T-helper 17 cell (primary cell): ENCODE results near the gene SMTNL1. TPM values are rescaled to one million over a fixed set of nuclear protein-coding genes. Genes with fewer than 3 reads are reported as not detected.
"Not testable (repeated sequence)": the region's sequence is repeated elsewhere in the genome, so short reads cannot be mapped to it uniquely, and the experiment has no call there.

Experiments used
- ATAC-seq: fragments of 150-1000 bp; cut with Tn5 transposase; 2 replicates; pipeline ENCODE4 v1.10.0; 2021; ENCODE audit warnings: mild to moderate bottlenecking, moderate library complexity
- DNase-seq, 3 donors: peaks; one replicate each; pipeline versions ENCODE4 v3.0.0 to v3.0.0-alpha.2; 2020 to 2021
- H3K9me3 ChIP-seq: one replicate; pipeline ENCODE4 v1.7.0; 2013; ENCODE audit warnings: low read length, mild to moderate bottlenecking; ENCODE audit not compliant: control insufficient read depth, poor library complexity, severe bottlenecking
- H3K27ac Mint-ChIP-seq: one replicate; pipeline ENCODE4 v1.8.0; 2022; ENCODE audit warnings: mild to moderate bottlenecking, moderate library complexity, mixed read lengths
- H3K27me3 Mint-ChIP-seq: one replicate; pipeline ENCODE4 v1.8.0; 2022; ENCODE audit warnings: mixed read lengths
- H3K36me3 Mint-ChIP-seq: one replicate; pipeline ENCODE4 v1.8.0; 2022; ENCODE audit warnings: low read depth, mixed read lengths
- H3K4me1 Mint-ChIP-seq: one replicate; pipeline ENCODE4 v1.8.0; 2022; ENCODE audit warnings: mild to moderate bottlenecking, mixed read lengths
- H3K4me3 Mint-ChIP-seq: one replicate; pipeline ENCODE4 v1.8.0; 2022; ENCODE audit warnings: mild to moderate bottlenecking, moderate library complexity, mixed read lengths
- total RNA-seq, 4 donors: library from RNA in 2 of 4; stranded (reverse) in 2 of 4; gene quantifications; one replicate each; pipeline ENCODE4 v1.2.3 and lab custom pipeline; 2022 to 2026

SMTNL1 gene
- total RNA-seq, 2 donors from 2014 or later: not detected

GRCh38 chr11:57514538-57515331 is 22.7 kb upstream of the SMTNL1 start:
- Mint-ChIP-seq H3K27ac (peak overlapping the region; percentile 90), H3K36me3 (no peaks in the 10 kb centered on the region), H3K4me3 (peak overlapping the region; percentile 98), H3K4me1 (peaks cover 20% of the 10 kb centered on the region), H3K27me3 (no peaks in the 10 kb centered on the region)
- DNase-seq: peak in 1 of 3 donors; percentile 22
- H3K9me3 ChIP-seq: no peaks in the 10 kb centered on the region
- ATAC-seq: peak; percentile 62

GRCh38 chr11:57515332-57516060 is 21.9 kb upstream of the SMTNL1 start, which contains the start of gene SLC43A1:
Gene SLC43A1, minus strand, starts transcription at chr11:57515702. Its CDS starts 1,591 bp downstream, at chr11:57514111.
- Mint-ChIP-seq H3K4me3 (peak within 1 kb of the TSS; percentile 98), H3K27ac (peak within 1 kb of the TSS; percentile 90), H3K27me3 (no peaks in the 10 kb centered on the region), H3K36me3 (no peaks in the 10 kb centered on the region), H3K4me1 (peaks cover 20% of the 10 kb centered on the region)
- no peak for DNase-seq
- H3K9me3 ChIP-seq: no peaks in the 10 kb centered on the region
- ATAC-seq: peak; percentile 44

GRCh38 chr11:57516061-57516443 is 21.3 kb upstream of the SMTNL1 start:
- DNase-seq: no peak
- no peaks in the 10 kb centered on the region for H3K36me3 Mint-ChIP-seq
- H3K27ac Mint-ChIP-seq: peak overlapping the region; percentile 90
- no peaks in the 10 kb centered on the region for H3K9me3 ChIP-seq
- H3K4me3 Mint-ChIP-seq: peak overlapping the region; percentile 98
- ATAC-seq: peak; percentile 4
- H3K27me3 Mint-ChIP-seq: no peaks in the 10 kb centered on the region
- H3K4me1 Mint-ChIP-seq: peaks cover 20% of the 10 kb centered on the region

GRCh38 chr11:57521116-57521515 is 16.3 kb upstream of the SMTNL1 start:
- peaks cover 3% of the 10 kb centered on the region for H3K36me3 Mint-ChIP-seq
- no peak overlapping the region for H3K4me3 Mint-ChIP-seq
- no peak overlapping the region for H3K27ac Mint-ChIP-seq
- ATAC-seq (no peak), DNase-seq (no peak)
- H3K9me3 ChIP-seq: no peaks in the 10 kb centered on the region
- H3K4me1 Mint-ChIP-seq: peaks cover 6% of the 10 kb centered on the region
- H3K27me3 Mint-ChIP-seq: no peaks in the 10 kb centered on the region

- Mint-ChIP-seq H3K4me1 (peaks cover 8% of the 10 kb centered on the region), H3K36me3 (peaks cover 3% of the 10 kb centered on the region), H3K27ac (no peak overlapping the region), H3K27me3 (no peaks in the 10 kb centered on the region), H3K4me3 (peak overlapping the region; percentile 58)
- H3K9me3 ChIP-seq: no peaks in the 10 kb centered on the region
- ATAC-seq (no peak), DNase-seq (no peak)
Measured at GRCh38 chr11:57523419-57523818, 14.0 kb upstream of the SMTNL1 start.

GRCh38 chr11:57527056-57527631 is 10.3 kb upstream of the SMTNL1 start:
- no peak for ATAC-seq
- Mint-ChIP-seq H3K36me3 (peaks cover 3% of the 10 kb centered on the region), H3K4me1 (peaks cover 22% of the 10 kb centered on the region), H3K27ac (no peak overlapping the region), H3K4me3 (no peak overlapping the region), H3K27me3 (no peaks in the 10 kb centered on the region)
- peak; percentile 52 to 70 (median 53) for DNase-seq
- H3K9me3 ChIP-seq: no peaks in the 10 kb centered on the region

- Mint-ChIP-seq H3K4me1 (peaks cover 22% of the 10 kb centered on the region), H3K4me3 (peak overlapping the region; percentile 15), H3K27me3 (no peaks in the 10 kb centered on the region), H3K27ac (no peak overlapping the region), H3K36me3 (peaks cover 3% of the 10 kb centered on the region)
- ATAC-seq: no peak
- no peak for DNase-seq
- no peaks in the 10 kb centered on the region for H3K9me3 ChIP-seq
Measured at GRCh38 chr11:57529012-57529411, 8.4 kb upstream of the SMTNL1 start.

GRCh38 chr11:57530215-57530595 is 7.2 kb upstream of the SMTNL1 start:
- H3K9me3 ChIP-seq: no peaks in the 10 kb centered on the region
- peak overlapping the region; percentile 97 for H3K4me3 Mint-ChIP-seq
- H3K36me3 Mint-ChIP-seq: no peaks in the 10 kb centered on the region
- peak overlapping the region; percentile 97 for H3K27ac Mint-ChIP-seq
- no peaks in the 10 kb centered on the region for H3K27me3 Mint-ChIP-seq
- ATAC-seq (no peak), DNase-seq (no peak)
- peaks cover 20% of the 10 kb centered on the region for H3K4me1 Mint-ChIP-seq

- Mint-ChIP-seq H3K4me3 (peak within 1 kb of the TSS; percentile 97), H3K27me3 (no peaks in the 10 kb centered on the region), H3K4me1 (peaks cover 20% of the 10 kb centered on the region), H3K27ac (peak within 1 kb of the TSS; percentile 97), H3K36me3 (no peaks in the 10 kb centered on the region)
- DNase-seq (peak; percentile 79 to 91 (median 83)), ATAC-seq (peak; percentile 94)
- no peaks in the 10 kb centered on the region for H3K9me3 ChIP-seq
Measured at GRCh38 chr11:57530596-57531507, 6.5 kb upstream of the SMTNL1 start, which contains the start of gene TIMM10. Gene TIMM10, minus strand, starts transcription at chr11:57530754. Its CDS starts 565 bp downstream, at chr11:57530189.

GRCh38 chr11:57534449-57534848 is 2.9 kb upstream of the SMTNL1 start:
- Mint-ChIP-seq H3K4me3 (peak overlapping the region; percentile 19), H3K4me1 (peaks cover 14% of the 10 kb centered on the region), H3K27ac (peak overlapping the region; percentile 16)
- H3K27me3 Mint-ChIP-seq, DNase-seq, H3K9me3 ChIP-seq, ATAC-seq, H3K36me3 Mint-ChIP-seq: not testable (repeated sequence)

- Mint-ChIP-seq H3K4me3 (no peak overlapping the region), H3K27ac (no peak overlapping the region), H3K36me3 (peaks cover 4% of the 10 kb centered on the region), H3K27me3 (no peaks in the 10 kb centered on the region), H3K4me1 (peaks cover 5% of the 10 kb centered on the region)
- ATAC-seq: no peak
- H3K9me3 ChIP-seq: no peaks in the 10 kb centered on the region
- DNase-seq: no peak
Measured at GRCh38 chr11:57539342-57539741, 1.9 kb downstream of the SMTNL1 start.

- no peak for DNase-seq
- Mint-ChIP-seq H3K4me1 (peaks cover 4% of the 10 kb centered on the region), H3K27me3 (no peaks in the 10 kb centered on the region), H3K4me3 (no peak overlapping the region), H3K27ac (no peak overlapping the region), H3K36me3 (peaks cover 4% of the 10 kb centered on the region)
- no peaks in the 10 kb centered on the region for H3K9me3 ChIP-seq
- ATAC-seq: no peak
Measured at GRCh38 chr11:57541169-57541568, 3.8 kb downstream of the SMTNL1 start.
